ENCODE data around the gene GLP2R.

DNA sequence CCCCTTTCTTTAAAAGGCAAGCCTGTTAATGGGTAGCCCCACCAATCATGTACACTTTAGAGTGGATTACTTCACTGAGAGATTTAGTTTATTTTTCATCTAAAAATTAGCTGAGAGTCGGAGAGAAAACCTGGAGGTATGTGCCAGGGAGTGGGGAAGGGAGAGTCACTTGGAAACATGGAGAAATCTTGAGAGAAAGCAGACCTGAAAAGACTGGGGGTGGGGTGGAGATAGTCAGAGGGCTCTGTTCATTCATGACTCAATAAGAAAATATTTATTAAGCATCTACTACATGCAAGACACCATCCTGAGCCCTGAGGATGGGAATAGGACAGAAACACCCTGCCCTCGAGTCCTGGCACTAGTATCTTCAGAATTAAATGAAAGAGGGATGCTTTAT lies 106.8 kb downstream of the GLP2R start:
- TF ChIP-seq, protein P1, sequence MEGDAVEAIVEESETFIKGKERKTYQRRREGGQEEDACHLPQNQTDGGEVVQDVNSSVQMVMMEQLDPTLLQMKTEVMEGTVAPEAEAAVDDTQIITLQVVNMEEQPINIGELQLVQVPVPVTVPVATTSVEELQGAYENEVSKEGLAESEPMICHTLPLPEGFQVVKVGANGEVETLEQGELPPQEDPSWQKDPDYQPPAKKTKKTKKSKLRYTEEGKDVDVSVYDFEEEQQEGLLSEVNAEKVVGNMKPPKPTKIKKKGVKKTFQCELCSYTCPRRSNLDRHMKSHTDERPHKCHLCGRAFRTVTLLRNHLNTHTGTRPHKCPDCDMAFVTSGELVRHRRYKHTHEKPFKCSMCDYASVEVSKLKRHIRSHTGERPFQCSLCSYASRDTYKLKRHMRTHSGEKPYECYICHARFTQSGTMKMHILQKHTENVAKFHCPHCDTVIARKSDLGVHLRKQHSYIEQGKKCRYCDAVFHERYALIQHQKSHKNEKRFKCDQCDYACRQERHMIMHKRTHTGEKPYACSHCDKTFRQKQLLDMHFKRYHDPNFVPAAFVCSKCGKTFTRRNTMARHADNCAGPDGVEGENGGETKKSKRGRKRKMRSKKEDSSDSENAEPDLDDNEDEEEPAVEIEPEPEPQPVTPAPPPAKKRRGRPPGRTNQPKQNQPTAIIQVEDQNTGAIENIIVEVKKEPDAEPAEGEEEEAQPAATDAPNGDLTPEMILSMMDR (tag by site-specific recombination; IDR thresholded peaks at IDR 0.05): no peak
- TF ChIP-seq ZNF146 (tag by site-specific recombination; IDR thresholded peaks at IDR 0.05): no peak
- TF ChIP-seq ZFP41 (tag by site-specific recombination; IDR thresholded peaks at IDR 0.05; ENCODE audit: borderline replicate concordance): no peak
- TF ChIP-seq ZNF664 (tag by site-specific recombination; IDR thresholded peaks at IDR 0.05): no peak
